NCI-H2227 (cell line): ENCODE results near the gene TAF3.
A peak's percentile ranks its signal among the peaks of the same experiment; 100 is the strongest.

ENCODE experiments used
- DNase-seq: peaks from one replicate; lab custom pipeline; 2025; ENCODE audit not compliant: unreplicated experiment; lab: John Stamatoyannopoulos, UW

Gene TAF3

DNA sequence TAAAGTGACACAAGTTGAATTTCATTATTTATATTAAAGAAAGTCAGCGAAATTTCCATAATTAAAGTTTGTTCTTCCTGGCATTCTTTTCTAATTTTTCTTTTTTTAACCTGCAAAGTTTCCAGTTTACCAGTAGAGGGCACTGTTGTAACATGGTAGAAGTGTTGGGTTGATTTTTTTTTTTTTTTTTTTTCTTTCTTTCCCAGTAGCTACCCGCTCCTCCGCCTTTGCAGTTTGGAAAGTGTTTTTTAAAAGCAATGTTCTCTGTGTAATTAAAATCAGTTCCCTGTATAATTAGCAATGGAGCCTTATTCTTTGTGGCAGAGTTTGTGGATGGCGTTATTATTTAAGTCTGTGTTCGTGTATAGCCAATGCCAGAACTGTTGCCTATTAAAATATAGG lies 53.7 kb downstream of the TAF3 start:
- DNase-seq = peak; percentile 6

DNA sequence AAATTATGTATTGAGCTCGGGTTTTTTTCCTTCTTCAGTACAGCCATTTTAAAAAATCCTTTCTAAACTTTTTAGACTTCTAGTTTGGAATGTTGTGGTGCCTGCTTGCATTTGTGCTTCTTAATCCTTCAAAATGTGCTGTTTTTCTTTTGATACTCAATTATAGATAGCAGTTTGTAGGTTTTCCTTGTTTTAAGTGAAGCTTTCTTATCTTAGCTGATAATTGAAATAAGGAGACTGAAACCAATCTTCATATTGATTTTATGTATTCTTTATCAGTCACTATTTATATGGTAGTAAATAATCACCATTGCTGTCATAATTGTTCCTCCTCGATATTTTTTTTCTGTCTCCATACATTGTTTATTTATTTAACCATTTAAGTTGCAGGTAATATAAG lies 56.6 kb downstream of the TAF3 start:
- no peak for DNase-seq

DNA sequence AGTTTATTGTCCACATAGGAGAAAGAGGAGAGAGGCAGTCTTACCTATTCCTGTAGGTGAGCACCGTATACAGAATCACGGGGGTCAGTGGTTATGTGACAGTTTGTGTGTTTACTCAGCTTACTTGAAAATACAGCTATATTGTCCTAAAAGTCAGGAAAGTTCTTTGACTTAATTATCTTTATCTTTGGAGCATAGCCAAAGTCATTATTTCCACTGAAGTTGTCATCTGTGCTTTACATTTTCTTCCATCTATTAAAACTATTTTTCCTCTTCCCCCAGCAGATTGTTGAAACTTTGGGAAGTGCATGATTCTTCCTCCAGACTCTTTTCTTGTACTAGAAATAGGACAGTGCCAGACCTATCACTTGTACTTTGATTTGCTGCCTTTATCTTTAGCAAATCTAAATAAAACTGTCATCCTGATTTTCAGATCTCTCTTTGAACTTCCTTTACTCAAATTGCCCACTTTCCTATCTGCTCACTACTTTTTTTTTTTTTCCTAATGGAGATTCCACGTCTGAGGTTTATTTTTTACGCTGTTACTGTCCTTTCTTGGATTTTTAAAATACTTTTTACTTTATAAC lies 58.3 kb downstream of the TAF3 start:
- DNase-seq = no peak

DNA sequence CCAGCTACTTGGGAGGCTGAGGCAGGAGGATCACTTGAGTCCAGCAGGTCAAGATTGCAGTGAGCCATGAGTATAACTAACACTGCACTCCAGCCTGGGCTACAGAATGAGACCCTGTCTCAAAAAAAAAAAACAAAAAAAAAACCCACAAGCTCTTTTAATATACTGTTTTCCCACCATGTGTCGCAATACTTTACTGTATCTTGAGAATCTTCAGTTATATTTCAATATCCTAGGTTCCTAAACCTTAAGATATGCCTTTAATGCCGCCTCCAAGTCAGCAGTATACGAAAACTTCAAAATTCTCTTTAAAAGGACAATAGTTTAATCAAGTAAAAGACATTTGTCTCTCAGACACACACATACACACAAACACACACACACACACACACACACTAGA lies 62.8 kb downstream of the TAF3 start:
- DNase-seq = no peak

DNA sequence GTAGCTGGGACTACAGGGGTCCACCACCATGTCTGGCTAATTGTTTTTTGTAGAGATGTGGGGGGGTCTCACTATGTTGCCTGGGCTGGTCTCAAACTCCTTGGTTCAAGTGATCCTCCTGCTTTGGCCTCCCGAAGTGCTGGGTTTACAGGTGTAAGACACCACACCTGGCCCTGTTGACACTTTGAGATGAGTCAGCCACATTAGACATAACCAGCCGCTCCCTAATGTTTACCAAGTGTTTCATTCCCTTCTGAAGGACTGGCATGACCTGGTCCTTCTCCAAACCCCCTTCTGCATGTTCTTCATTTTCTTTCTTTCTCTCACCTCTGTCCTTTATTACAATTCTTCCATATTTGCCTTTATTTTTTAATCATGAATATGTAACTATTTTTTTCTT lies 67.8 kb downstream of the TAF3 start:
- DNase-seq = no peak

DNA sequence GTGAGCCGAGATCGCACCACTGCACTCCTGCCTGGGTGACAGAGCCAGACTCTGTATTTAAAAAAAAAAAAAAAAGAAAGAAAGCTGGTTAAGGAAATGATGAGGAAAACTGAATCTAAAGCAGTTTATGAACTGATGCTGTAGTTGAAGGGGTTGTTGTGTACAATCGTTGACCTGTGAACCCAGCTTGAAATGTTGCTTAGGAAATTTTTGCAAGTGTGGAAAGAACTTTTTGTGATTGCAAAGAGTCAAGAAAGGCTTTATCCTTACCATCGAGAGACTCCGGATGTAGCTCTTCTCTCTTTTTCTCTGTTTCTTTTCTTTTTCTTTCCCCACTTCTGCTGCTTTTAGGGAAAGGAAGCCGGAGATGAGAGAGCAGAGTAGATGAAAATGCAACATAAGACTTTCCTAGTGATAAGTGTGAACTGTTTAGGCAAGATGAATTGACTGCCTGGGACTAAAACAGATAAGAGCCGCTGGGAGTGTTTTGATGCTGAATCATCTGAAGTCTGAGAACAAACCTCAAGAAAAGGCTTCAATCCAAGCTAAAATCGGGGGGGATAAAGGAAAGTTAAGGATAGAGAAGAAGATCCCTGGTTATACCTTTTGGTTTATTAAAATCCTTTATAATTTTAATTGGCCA lies 69.0 kb downstream of the TAF3 start:
- DNase-seq = no peak

DNA sequence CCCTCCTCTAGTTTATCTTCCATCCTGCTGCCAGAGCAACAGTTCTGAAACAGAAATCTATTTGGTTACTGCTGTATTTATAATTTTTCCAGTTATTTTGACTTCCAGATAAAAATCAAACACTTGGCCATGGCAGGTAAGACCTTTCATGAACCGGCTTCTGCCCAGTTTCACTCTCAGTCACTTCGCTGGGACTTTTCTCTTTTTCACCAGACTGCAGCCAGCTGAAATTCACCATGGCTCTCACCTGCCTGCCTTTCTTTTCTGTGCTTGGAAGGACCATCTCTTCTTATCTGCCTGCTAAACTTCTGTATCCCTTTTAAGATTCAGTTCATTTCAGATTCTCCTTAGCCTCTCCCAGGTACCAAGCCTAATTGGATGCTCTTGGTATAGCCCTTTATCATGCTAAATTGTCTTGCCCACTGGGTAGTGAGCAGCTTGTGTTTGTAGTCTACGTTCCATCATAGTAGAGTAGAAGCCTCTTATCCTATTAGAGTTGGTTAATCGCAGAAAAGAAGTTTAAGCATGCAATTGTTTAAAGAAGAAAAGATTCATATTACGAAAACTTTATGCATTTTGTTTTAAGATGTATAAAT lies 71.7 kb downstream of the TAF3 start:
- no peak for DNase-seq

DNA sequence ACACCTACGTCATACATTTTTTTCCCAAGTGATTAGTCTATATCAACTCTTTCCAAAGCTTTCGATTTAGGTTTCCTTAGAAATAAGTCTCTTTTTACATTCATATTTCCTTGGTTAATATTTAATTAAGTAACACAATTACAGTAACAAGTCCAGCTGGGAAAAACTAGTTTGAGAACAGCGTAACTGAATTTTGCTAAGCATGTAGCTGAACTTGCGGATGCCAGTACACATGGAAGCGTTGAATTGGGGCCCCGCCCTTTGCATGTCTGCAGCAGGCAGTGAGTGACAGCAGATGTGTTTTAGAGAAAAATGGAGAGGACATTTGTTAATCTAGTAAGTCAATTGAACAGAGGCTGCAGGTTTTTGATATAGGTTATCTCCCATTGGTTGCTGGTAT lies 72.5 kb downstream of the TAF3 start:
- DNase-seq = no peak

DNA sequence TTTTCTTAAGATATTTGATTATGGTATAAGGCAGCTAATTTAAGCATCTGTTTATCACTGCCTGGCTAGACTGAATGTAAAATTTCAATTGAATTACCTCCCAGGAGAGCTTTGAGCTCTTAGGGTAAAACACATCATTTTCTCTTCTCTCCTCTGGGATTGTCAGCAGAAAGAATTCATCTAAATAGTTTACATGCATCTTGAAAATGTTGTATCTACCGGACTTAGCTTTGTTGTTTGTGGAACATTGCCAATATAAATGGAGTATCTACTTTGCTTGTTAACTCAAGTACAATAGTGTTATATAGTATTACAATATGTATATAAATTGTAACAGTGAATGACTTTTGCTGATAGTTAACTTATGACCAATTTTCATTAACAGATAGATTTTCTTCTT lies 73.3 kb downstream of the TAF3 start:
- no peak for DNase-seq

DNA sequence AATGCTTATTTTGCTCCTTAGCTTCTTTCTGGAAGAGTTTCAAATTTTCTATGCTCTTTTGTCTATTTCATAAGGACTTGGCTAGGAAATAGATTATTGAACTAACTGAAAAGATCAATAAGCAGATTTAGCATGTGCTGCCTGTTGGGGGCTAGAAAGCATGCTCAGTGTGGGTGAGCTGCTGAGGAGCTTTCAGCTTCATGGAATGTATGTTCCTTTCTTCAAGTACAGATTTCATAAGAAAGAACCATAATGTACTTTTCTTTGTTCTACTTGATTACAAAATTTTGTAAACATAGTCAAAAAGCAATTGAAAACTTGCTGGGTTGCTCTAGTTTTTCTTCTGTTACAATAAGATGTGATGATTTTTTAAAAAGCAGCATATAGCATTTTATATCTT lies 73.8 kb downstream of the TAF3 start:
- DNase-seq = no peak

DNA sequence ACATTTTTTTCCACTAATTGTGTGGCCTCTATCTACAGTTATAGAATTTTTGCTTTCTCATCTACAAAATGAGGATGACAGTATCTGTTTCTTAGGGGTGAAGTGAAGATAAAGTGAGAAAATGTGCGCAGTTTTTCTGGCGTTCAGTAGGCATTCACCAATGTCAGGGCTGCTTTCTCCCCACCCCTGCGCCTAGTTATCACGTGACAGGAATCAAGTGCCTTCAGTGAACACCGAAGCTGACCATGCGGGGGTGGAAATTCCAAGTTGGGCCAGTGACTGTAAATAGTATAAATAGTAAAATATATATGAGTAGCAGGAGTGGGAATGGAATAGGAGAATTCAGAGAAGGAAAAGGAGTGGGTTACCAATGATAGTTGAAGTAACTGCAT lies 77.4 kb downstream of the TAF3 start:
- DNase-seq = no peak

DNA sequence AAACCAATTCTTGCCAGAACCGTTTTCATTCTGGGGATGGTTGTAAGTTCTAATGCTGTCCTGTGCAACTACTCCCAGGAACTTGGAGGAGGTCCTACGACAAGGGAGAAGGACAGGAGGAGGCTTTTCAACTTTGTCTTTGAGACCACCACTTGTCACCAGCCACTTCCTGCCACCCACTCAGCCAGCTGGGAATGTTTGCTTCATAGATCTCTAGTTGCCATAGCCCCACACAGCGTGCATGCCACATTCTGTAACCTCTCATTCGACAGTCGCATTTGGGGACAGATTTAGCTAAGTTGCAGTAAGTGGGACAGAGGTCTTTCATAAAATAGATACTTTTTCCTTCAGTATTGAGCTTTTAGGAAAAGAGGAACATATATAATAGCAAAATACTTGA lies 78.0 kb downstream of the TAF3 start:
- no peak for DNase-seq

DNA sequence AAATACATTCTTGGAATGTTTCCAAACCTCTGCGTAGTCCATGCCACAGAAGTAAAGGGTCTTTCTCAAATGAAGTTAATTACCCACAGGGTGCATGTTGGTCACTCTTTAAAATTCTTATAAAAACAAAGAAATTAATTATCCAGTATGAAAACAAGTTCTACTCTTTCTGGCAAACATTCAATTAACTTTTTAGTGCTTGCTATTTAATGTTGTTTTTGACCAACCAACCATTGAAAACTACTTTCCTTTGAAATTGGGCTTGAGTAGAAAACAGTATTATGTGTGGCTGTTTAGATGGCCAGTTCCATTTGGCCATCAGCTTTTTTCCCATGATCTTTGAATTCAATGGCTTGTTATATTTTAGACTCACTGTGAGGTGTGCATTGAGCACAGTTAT lies 83.0 kb downstream of the TAF3 start:
- no peak for DNase-seq

DNA sequence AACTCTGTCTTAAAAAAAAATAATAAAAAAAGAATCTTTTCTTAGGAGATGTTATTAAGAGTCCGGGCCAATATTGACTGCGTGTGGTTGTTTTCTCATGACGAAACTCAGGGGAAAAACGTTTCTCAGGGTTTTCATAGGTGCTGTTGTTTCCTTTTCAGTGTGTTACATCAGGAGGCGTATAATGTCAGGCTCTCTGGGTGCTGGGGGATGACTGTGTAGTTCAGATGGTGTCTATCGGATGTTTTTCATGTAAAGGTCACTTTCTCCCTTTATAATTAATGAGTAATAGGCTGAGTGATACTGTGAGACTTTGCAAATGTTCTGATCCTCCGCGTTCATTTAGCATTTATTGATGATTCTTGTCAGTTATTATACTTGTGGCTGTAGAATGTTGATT lies 84.1 kb downstream of the TAF3 start:
- no peak for DNase-seq

DNA sequence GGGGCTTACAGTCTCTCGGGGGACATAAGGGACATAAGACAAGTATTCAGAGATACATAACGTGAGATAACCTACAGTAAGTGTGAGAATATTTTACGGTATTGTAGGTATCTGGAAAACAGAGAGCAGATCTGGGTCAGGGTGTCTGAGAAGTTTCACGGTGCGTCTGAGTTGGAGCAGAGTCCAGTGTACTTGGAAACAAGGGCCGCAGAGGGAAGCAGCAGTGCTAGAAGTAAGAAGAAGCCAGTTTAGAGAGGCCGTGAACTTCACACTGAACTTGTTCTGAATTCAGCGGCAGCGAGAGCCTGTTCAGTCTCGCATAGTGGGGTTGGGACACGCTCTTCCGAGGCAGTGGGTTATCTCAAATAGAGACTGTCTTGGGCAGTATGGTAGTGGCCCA lies 85.5 kb downstream of the TAF3 start:
- no peak for DNase-seq

DNA sequence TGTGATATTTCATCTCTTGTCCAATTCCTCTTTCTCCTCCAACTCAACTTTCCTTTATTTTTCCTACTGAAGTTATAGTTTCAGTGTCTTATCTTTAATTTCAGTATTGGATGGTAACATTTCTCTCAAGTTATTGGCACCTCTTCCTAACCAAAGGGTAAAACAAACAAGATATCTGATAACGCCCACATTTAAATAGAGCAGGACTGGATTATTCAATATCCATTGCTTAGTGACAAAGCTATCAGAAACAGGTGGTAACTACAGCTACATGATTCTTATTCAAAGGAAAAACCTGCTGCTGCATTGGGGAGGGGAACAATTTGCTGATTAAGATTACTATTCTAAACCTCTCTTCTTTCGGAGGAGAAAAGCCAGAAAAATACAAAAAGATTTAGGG lies 87.8 kb downstream of the TAF3 start:
- DNase-seq = no peak

DNA sequence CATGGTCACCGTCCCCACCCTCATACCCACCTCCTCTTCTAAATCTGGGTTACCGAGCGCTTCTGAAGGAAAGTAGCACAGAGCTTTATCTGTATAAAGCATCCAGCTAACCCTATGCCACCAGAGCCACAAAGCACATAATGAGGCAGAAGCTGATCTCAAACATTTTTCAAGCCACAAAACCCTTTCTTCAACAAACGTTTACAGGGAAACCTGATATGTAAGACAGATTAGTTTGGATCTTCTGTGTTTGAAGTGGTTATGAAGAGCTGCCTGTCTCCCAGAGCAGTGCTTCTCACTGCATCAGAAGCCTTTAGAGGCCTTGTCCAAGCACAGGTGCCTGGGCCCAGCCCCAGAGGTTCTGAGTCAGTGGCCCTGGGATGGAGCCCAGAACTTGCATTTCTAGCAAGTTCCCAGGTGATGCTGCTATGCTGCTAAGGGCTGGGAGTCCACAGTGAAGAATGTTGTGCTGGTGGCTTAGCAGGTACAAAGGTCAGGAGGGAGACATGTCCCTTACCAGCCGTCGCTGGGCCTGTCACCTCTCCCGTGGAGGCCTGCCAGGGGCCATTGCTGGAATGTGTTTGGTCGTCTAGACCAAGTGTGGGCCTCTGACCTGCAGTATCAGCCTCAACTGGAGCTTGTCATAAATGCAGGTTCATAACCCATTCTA lies 90.4 kb downstream of the TAF3 start:
- DNase-seq = no peak

DNA sequence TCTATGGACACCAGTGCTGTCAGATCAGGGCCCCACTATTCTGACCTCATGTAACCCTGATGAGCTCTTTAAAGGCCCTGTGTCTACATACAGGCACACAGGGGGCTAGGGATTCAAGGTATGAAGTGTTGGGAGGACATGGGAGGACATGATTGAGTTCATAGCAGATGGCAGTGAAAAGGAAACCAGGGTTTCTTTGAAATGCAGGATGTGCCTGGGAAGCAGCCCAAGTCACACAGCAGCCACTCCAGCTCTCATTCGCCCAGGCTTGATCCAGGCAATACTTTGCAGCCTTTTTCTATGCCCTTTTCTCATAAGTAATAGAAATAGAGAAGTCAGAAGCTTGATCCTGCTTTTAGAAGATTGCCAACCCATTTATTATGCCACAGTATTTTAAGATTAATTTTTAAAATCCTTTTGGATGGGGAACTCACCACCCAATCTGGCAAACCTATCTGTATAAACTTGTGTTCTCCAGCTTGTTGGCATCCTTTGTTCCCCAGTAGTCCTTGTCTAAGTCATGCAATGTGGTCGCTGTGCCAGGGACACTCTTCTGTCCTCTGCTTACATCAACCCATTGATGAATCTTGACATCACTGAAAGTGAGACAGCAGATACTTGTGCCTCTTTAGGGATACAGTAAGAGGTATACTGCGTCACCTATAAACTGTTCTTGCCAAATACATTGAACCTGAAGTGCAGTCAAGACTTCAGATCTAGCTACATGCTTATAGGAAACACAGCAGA lies 95.0 kb downstream of the TAF3 start:
- no peak for DNase-seq

DNA sequence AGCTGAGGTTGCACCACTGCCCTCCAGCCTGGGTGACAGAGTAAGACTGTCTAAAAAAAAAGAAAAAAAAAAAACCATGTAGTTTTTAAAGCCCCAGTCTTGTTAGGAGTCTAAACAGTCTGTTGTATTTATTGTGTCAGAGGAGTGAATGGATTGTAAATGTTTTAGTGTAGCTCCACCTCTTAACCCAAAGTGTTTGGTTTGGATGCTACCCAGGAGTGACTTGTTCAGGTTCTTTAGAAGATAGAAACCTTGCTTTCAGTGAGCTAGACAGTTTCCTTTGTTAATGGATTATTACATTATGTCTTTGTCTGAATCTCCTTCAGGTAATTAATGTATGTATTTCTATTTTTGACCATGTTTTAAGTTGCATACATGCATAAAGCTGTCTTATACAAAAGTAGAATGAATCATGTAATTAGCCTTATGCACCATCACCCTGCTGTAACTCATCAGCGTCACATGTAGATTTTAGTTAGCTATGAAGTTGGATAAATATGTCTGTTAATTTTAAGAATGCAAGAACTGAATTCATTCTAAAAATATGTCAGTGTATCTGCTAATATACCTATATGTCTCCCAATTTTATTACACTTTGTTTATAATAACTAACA lies 97.7 kb downstream of the TAF3 start:
- no peak for DNase-seq

DNA sequence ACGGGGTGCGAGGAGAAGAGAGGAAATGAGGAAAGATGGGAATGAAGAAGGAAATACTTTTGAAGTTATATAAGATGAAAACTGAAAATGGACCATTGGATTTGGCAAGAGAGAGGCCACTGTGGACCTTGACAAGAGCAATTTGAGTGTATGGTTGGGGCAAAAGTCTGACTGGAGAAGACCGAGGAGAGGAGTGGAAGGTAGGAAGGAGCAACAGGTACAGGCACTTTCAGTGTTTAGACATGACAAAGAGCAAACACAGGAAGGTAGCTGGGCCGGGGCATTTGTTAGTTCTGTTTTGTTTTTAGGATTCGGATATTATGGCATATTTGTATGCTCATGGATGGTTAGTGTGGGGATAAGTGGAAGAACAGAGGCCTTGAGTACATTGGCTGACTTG lies 99.4 kb downstream of the TAF3 start:
- DNase-seq = no peak

DNA sequence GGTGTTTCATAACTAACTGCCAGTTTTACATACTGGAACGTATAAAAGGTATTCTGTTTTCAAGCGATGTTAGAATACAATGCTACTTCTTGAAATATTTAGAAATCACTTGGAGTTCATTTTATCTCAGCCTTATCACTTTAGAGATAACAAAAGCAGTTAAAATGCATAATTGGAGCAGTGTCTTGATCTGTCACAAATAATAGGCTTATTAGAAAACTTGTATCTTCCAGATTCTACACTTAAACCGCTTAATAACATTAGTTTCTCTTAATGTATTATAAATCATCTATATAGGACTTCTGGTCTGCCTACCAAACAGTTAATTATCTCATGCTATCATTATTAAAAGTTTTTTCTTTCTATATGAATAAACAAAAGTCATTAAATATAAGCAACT lies 104.4 kb downstream of the TAF3 start:
- no peak for DNase-seq
